ENCODE data around the gene TULP1. TPM values are rescaled to one million over a fixed set of nuclear protein-coding genes. Genes with fewer than 3 reads are reported as not detected.

Gene TULP1
- total RNA-seq (not detected), polyA plus RNA-seq (not detected)

DNA sequence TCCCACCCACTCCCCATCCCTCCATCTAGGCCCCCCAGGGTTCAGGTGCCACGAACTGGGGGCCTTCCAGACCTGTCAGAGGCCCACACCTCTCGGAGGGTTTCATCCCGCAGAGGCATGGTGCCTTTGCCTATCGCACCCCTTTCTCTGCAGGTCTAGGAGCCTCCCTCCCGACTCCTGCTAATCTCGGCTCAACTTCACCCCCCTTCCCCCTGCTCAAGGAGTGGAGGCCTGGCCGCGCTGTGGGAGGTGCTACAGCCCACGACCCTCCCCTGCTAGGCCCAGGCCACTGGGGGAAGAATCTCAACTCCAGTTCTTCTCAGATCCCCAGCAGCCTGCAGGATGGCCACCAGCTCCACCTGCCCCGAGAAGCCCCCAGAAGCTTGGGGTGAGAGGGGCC, at the start of gene TULP1:
TULP1 (minus strand) TSS at position 157 of the 400 bp plus-strand sequence; CDS start at position 119, 38 bp downstream.
- WGBS = 86% methylated on average over 10 of the region's 10 CpGs
- TF ChIP-seq RXRA (IDR thresholded peaks at IDR 0.05) (no peak), RAD21 (IDR thresholded peaks at IDR 0.05) (no peak), NR2F2 (IDR thresholded peaks at IDR 0.05) (no peak), FOXA2 (IDR thresholded peaks at IDR 0.05) (no peak), YY1 (IDR thresholded peaks at IDR 0.05) (no peak), SP1 (IDR thresholded peaks at IDR 0.05) (no peak), HNF4A (conservative IDR thresholded peaks at IDR 0.05) (no peak), EGR1 (IDR thresholded peaks at IDR 0.05; ENCODE audit: low read depth in 2 of 2) (no peak), JUND (IDR thresholded peaks at IDR 0.05) (no peak), TAF1 (conservative IDR thresholded peaks at IDR 0.05) (no peak), GABPA (IDR thresholded peaks at IDR 0.05 in 1 of 2, conservative IDR thresholded peaks at IDR 0.05 in 1 of 2) (no peak), HNF4G (IDR thresholded peaks at IDR 0.05) (no peak)
- TF ChIP-seq, protein P1, sequence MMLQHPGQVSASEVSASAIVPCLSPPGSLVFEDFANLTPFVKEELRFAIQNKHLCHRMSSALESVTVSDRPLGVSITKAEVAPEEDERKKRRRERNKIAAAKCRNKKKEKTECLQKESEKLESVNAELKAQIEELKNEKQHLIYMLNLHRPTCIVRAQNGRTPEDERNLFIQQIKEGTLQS (IDR thresholded peaks at IDR 0.05) = no peak
- TF ChIP-seq, protein P2, sequence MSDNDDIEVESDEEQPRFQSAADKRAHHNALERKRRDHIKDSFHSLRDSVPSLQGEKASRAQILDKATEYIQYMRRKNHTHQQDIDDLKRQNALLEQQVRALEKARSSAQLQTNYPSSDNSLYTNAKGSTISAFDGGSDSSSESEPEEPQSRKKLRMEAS (IDR thresholded peaks at IDR 0.05) = no peak
- no peaks in the 10 kb centered on the region for H3K9me3 ChIP-seq (ENCODE audit: control insufficient read depth in 4 of 4, low read length in 3 of 4)
- no peaks in the 10 kb centered on the region for H3K27me3 ChIP-seq (ENCODE audit: control insufficient read depth in 4 of 4, insufficient read depth in 4 of 4, low read length in 3 of 4)
- H3K9ac ChIP-seq (ENCODE audit: low read depth in 1 of 2, low read length in 2 of 2) = no peak within 1 kb of the TSS
- H3K4me3 ChIP-seq (ENCODE audit: low read depth in 1 of 3, low read length in 3 of 3) = no peak within 1 kb of the TSS
- H3K27ac ChIP-seq (ENCODE audit: low read depth in 1 of 2, low read length in 2 of 2) = no peak within 1 kb of the TSS
- no peaks in the 10 kb centered on the region for H3K4me1 ChIP-seq (ENCODE audit: control insufficient read depth in 4 of 4, insufficient read depth in 4 of 4, low read length in 3 of 4)
- H3K36me3 ChIP-seq (ENCODE audit: control insufficient read depth in 4 of 4, insufficient read depth in 3 of 4, low read depth in 1 of 4, low read length in 3 of 4) = no peaks in the 10 kb centered on the region
- DNase-seq (ENCODE audit: low spot score) = no peak

DNA sequence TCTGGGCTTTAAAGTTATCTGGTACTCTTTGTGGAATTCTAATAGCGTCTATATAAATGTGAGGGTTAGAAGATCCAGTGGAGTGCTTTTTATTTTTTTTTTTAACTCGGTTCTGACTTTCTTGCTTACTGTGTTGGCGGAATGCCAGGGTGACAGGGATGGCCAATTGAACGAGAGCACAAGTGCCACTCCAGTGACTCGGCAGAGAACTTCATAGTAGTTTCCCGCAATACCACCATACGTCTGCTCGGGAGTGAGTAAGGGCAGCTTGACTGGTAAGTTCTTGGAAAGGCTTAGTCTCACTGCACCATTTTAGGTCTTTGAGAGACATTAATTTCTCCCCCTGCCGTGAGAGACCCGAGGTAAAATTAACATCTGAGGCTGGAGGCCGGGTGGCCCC, 49.4 kb upstream of the TULP1 start:
- DNase-seq (ENCODE audit: low spot score) = no peak
- WGBS = 73% methylated on average over 11 of the region's 11 CpGs
- Histone ChIP-seq H3K9ac (ENCODE audit: low read depth in 1 of 2, low read length in 2 of 2) (no peak overlapping the region), H3K4me3 (ENCODE audit: low read depth in 1 of 3, low read length in 3 of 3) (no peak overlapping the region), H3K27me3 (ENCODE audit: control insufficient read depth in 4 of 4, insufficient read depth in 4 of 4, low read length in 3 of 4) (no peaks in the 10 kb centered on the region), H3K36me3 (ENCODE audit: control insufficient read depth in 4 of 4, insufficient read depth in 3 of 4, low read depth in 1 of 4, low read length in 3 of 4) (no peaks in the 10 kb centered on the region), H3K27ac (ENCODE audit: low read depth in 1 of 2, low read length in 2 of 2) (no peak overlapping the region), H3K9me3 (ENCODE audit: control insufficient read depth in 4 of 4, low read length in 3 of 4) (no peaks in the 10 kb centered on the region), H3K4me1 (ENCODE audit: control insufficient read depth in 4 of 4, insufficient read depth in 4 of 4, low read length in 3 of 4) (no peaks in the 10 kb centered on the region)
- TF ChIP-seq, protein P3, sequence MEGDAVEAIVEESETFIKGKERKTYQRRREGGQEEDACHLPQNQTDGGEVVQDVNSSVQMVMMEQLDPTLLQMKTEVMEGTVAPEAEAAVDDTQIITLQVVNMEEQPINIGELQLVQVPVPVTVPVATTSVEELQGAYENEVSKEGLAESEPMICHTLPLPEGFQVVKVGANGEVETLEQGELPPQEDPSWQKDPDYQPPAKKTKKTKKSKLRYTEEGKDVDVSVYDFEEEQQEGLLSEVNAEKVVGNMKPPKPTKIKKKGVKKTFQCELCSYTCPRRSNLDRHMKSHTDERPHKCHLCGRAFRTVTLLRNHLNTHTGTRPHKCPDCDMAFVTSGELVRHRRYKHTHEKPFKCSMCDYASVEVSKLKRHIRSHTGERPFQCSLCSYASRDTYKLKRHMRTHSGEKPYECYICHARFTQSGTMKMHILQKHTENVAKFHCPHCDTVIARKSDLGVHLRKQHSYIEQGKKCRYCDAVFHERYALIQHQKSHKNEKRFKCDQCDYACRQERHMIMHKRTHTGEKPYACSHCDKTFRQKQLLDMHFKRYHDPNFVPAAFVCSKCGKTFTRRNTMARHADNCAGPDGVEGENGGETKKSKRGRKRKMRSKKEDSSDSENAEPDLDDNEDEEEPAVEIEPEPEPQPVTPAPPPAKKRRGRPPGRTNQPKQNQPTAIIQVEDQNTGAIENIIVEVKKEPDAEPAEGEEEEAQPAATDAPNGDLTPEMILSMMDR (IDR thresholded peaks at IDR 0.05; ENCODE audit: low read depth, low read length, missing input control) = no peak
- TF ChIP-seq FOXA1 (IDR thresholded peaks at IDR 0.05) = no peak
- TF ChIP-seq JUND (IDR thresholded peaks at IDR 0.05) = no peak
- TF ChIP-seq ZBTB33 (IDR thresholded peaks at IDR 0.05) = no peak
- TF ChIP-seq, protein P1 (IDR thresholded peaks at IDR 0.05) = no peak
- TF ChIP-seq RAD21 (IDR thresholded peaks at IDR 0.05) = no peak
- no peak for TF ChIP-seq RXRA (IDR thresholded peaks at IDR 0.05)
- no peak for TF ChIP-seq NR2F2 (IDR thresholded peaks at IDR 0.05)
- no peak for TF ChIP-seq TAF1 (conservative IDR thresholded peaks at IDR 0.05)
- TF ChIP-seq EGR1 (IDR thresholded peaks at IDR 0.05; ENCODE audit: low read depth in 2 of 2) = no peak
- no peak for TF ChIP-seq HNF4A (conservative IDR thresholded peaks at IDR 0.05)
- TF ChIP-seq HNF4G (IDR thresholded peaks at IDR 0.05) = no peak
- no peak for TF ChIP-seq FOXA2 (IDR thresholded peaks at IDR 0.05)
- TF ChIP-seq GABPA (IDR thresholded peaks at IDR 0.05 in 1 of 2, conservative IDR thresholded peaks at IDR 0.05 in 1 of 2) = no peak
- TF ChIP-seq REST (IDR thresholded peaks at IDR 0.05) = no peak
- no peak for TF ChIP-seq YY1 (IDR thresholded peaks at IDR 0.05)
- TF ChIP-seq, protein P2 (IDR thresholded peaks at IDR 0.05) = no peak
- no peak for TF ChIP-seq SP1 (IDR thresholded peaks at IDR 0.05)
